Ovary (tissue), 9 donors: ENCODE results near the gene FUCA1. TPM values are rescaled to one million over a fixed set of nuclear protein-coding genes. Genes with fewer than 3 reads are reported as not detected.

Source experiments
- DNase-seq, 5 donors: peaks; one replicate each; pipeline ENCODE4 v3.0.0-alpha.2; 2019 to 2020
- H3K27ac ChIP-seq, 2 donors: fragments of 200-600 bp; one replicate each; pipeline versions ENCODE4 v1.5.1 to v1.8.0; 2019 to 2022
- H3K27me3 ChIP-seq: fragments of 200-600 bp; one replicate; pipeline ENCODE4 v1.8.0; 2022
- H3K36me3 ChIP-seq: fragments of 200-600 bp; sonication (generic); one replicate; pipeline ENCODE4 v1.5.1; 2019
- H3K4me1 ChIP-seq: one replicate; pipeline ENCODE4 v1.8.1; 2013; ENCODE audit warnings: mild to moderate bottlenecking, moderate library complexity; ENCODE audit not compliant: insufficient read depth
- H3K4me3 ChIP-seq: fragments of 200-600 bp; sonication (generic); one replicate; pipeline ENCODE4 v1.5.1; 2017
- H3K9me3 ChIP-seq, 2 donors: fragments of 200-600 bp in 1 of 2; sonication (generic) in 1 of 2; one replicate each; pipeline versions ENCODE4 v1.5.1 to v1.8.1; 2013 to 2019; ENCODE audit warnings: mild to moderate bottlenecking in 1 of 2, moderate library complexity in 1 of 2
- CTCF ChIP-seq, 3 donors: fragments of 450-650 bp in 2 of 3; fragments of 200-600 bp in 1 of 3; IDR thresholded peaks; one replicate each; pipeline versions ENCODE4 v1.5.1 to v1.8.0; 2016 to 2022; ENCODE audit warnings: antibody characterized with exemption in 3 of 3, mild to moderate bottlenecking in 1 of 3
- EP300 ChIP-seq: sonication (generic); formaldehyde crosslinking; IDR thresholded peaks from one replicate; pipeline ENCODE4 v1.6.1; 2017; ENCODE audit warnings: antibody characterized with exemption
- POLR2A ChIP-seq: fragments of 450-650 bp; IDR thresholded peaks from one replicate; pipeline ENCODE4 v1.6.1; 2017; ENCODE audit warnings: antibody characterized with exemption, mild to moderate bottlenecking, moderate library complexity
- WGBS, 3 donors: extraction: QIAGEN DNeasy Blood & Tissue Kit in 1 of 3; methylation state at CpG; one replicate each; pipeline versions ENCODE4 v1.1.5 to v1.1.7; 2013 to 2017; 5-methylcytosine and 5-hydroxymethylcytosine counted together
- intact Hi-C, 4 donors: fragments of 100-400 bp; cut with DNase I; formaldehyde crosslinking; loops; one replicate each; pipeline versions ENCODE4 v1.11.0 to v1.15.1; 2022 to 2023
- polyA plus RNA-seq, 2 donors: library from polyadenylated mRNA; stranded (reverse); fragments of 200-250 nt in 1 of 2; fragments of 350-450 nt in 1 of 2; fragmentation: Illumina TruSeq in 1 of 2; extraction: RNeasy Lipid Tissue Mini Kit (QIAGEN cat#74804) in 1 of 2; gene quantifications; one replicate each; pipeline ENCODE4 v1.2.3, GENCODE V29; 2013 to 2014
- total RNA-seq, 7 donors: library from RNA; depleted of rRNA in 2 of 7; stranded (reverse); fragments of >200 nt in 2 of 7; fragmentation: NEBNext Ultra II Directional in 3 of 7; extraction: Animal tissue kit (Norgen Biotek cat#: 25700) in 3 of 7; gene quantifications; one replicate each; pipeline versions ENCODE4 v1.1.0 to v1.2.4, GENCODE V29; 2016 to 2023
- donor health status: DM: no; HTN: no; CAD: no; lungs with moderate emphysema.
- donor health status: DM: no; HTN: no; CAD: no.
- donor health status: Bipolar disorder and iron deficiency.
- donor health status: DM: yes; HTN: yes; CAD: no.
- donor health status: DM: no; HTN: no; CAD: no.
- donor health status: DM: yes; HTN: yes; CAD: no.

Gene FUCA1
- total and polyA plus RNA-seq, 9 donors, result 21.7 to 112 (median 25.6) TPM

GRCh38 chr1:23889074-23889473 lies 21.0 kb upstream of the FUCA1 start:
- Histone ChIP-seq H3K9me3 (no peaks in the 10 kb centered on the region), H3K4me3 (no peak overlapping the region), H3K4me1 (no peaks in the 10 kb centered on the region), H3K36me3 (no peaks in the 10 kb centered on the region), H3K27ac (no peak overlapping the region), H3K27me3 (no peaks in the 10 kb centered on the region)
- intact Hi-C loops, result no loop called here
- TF ChIP-seq POLR2A, result no peak
- TF ChIP-seq CTCF (IDR thresholded peaks at IDR 0.05), result no peak
- no peak for TF ChIP-seq EP300
- WGBS, 3 donors, result 83 to 92% (median 86%) methylated on average over 5 of the region's 5 CpGs
- no peak for DNase-seq

- TF ChIP-seq CTCF (IDR thresholded peaks at IDR 0.05) (no peak), POLR2A (no peak), EP300 (no peak)
- intact Hi-C loops, result no loop called here
- 73 to 96% (median 88%) methylated on average over 4 of the region's 4 CpGs for WGBS, 3 donors
Observed at GRCh38 chr1:23885222-23885621, 17.1 kb upstream of the FUCA1 start.

GRCh38 chr1:23882746-23883145 lies 14.7 kb upstream of the FUCA1 start:
- Histone ChIP-seq H3K36me3 (no peaks in the 10 kb centered on the region), H3K9me3 (peaks cover 0 to 10% of the 10 kb centered on the region in 2 donors), H3K27me3 (no peaks in the 10 kb centered on the region), H3K4me3 (no peak overlapping the region), H3K27ac (no peak overlapping the region), H3K4me1 (no peaks in the 10 kb centered on the region)
- intact Hi-C loops, result no loop called here
- DNase-seq, result no peak
- TF ChIP-seq CTCF (IDR thresholded peaks at IDR 0.05), result no peak
- no peak for TF ChIP-seq POLR2A
- TF ChIP-seq EP300, result no peak
- WGBS, 3 donors, result 47 to 87% (median 75%) methylated on average over 4 of the region's 4 CpGs

More at GRCh38 chr1:23885222-23885621, 17.1 kb upstream of the FUCA1 start:
- Histone ChIP-seq H3K27me3 (no peaks in the 10 kb centered on the region), H3K36me3 (no peaks in the 10 kb centered on the region), H3K27ac (no peak overlapping the region), H3K4me3 (no peak overlapping the region), H3K9me3 (no peaks in the 10 kb centered on the region), H3K4me1 (no peaks in the 10 kb centered on the region)
- DNase-seq, result no peak

- no peak for DNase-seq
- WGBS, 3 donors, result 90 to 100% (median 92%) methylated on average over 1 of the region's 1 CpG
- TF ChIP-seq POLR2A, result no peak
- TF ChIP-seq EP300, result no peak
- no peak for TF ChIP-seq CTCF (IDR thresholded peaks at IDR 0.05)
- H3K27ac ChIP-seq, result no peak overlapping the region
- peaks cover 0 to 10% of the 10 kb centered on the region in 2 donors for H3K9me3 ChIP-seq
- H3K4me3 ChIP-seq, result no peak overlapping the region
- H3K27me3 ChIP-seq, result no peaks in the 10 kb centered on the region
- intact Hi-C loops, result loop anchor here in 1 of 4 donors (10.0 kb wide), 1 partner anchor 235 kb away; the partner anchor contains the start of gene MYOM3
- no peaks in the 10 kb centered on the region for H3K4me1 ChIP-seq
- no peaks in the 10 kb centered on the region for H3K36me3 ChIP-seq
Observed at GRCh38 chr1:23879809-23880208, 11.7 kb upstream of the FUCA1 start.
